ENCODE results near the gene ACOT13. TPM values are rescaled to one million over a fixed set of nuclear protein-coding genes. Genes with fewer than 3 reads are reported as not detected.
"Not testable (repeated sequence)": the region's sequence is repeated elsewhere in the genome, so short reads cannot be mapped to it uniquely, and the experiment has no call there.

Gene ACOT13
- total RNA-seq, 1 experiment from 2014 or later = 33.5 TPM

- BruUV-seq (replicated peaks); H3K27ac ChIP-seq (ENCODE audit: low read depth, low read length); CTCF ChIA-PET; H3K9me2 ChIP-seq (ENCODE audit: insufficient read depth); H3K4me1 ChIP-seq (ENCODE audit: control insufficient read depth in 1 of 2, insufficient read depth in 2 of 2, low read length in 2 of 2); H3K9me3 ChIP-seq (ENCODE audit: control insufficient read depth in 1 of 2, insufficient read depth in 1 of 2, low read depth in 1 of 2, low read length in 2 of 2); H3K4me2 ChIP-seq (ENCODE audit: low read length); intact Hi-C loops (cut with micrococcal nuclease); RAD21 ChIA-PET (ENCODE audit: low non-redundant PET in 1 of 2, low total read pairs in 2 of 2, uncharacterized antibody in 2 of 2, unreplicated experiment in 2 of 2); H4K20me1 ChIP-seq (ENCODE audit: insufficient read depth); H3K27me3 ChIP-seq (ENCODE audit: insufficient read depth, low read length); H2AFZ ChIP-seq (ENCODE audit: low read depth, low read length, poor library complexity, severe bottlenecking); ATAC-seq; H3K9ac ChIP-seq (ENCODE audit: low read length); POLR2A ChIA-PET; H3K79me2 ChIP-seq (ENCODE audit: insufficient read depth, low read length); H3K36me3 ChIP-seq (ENCODE audit: control insufficient read depth in 1 of 2, insufficient read depth in 2 of 2, low read length in 2 of 2); H3K4me3 ChIP-seq (replicated peaks in 1 of 2; ENCODE audit: low read depth in 1 of 2, low read length in 2 of 2); DNase-seq (ENCODE audit: low read depth, low spot score): not testable (repeated sequence)
These were observed 64.7 kb downstream of the ACOT13 start for GRCh38 chr6:24731456-24732134.

GRCh38 chr6:24734166-24734565 lies 67.3 kb downstream of the ACOT13 start:
- ChIA-PET CTCF (no interaction called here), RAD21 (ENCODE audit: low non-redundant PET in 1 of 2, low total read pairs in 2 of 2, uncharacterized antibody in 2 of 2, unreplicated experiment in 2 of 2) (no interaction called here), POLR2A (interaction anchor here (1.7 kb wide), 1 partner anchor 9 kb away, joined by 5 read pairs; no protein-coding TSS in a partner anchor)
- Histone ChIP-seq H3K36me3 (ENCODE audit: control insufficient read depth in 1 of 2, insufficient read depth in 2 of 2, low read length in 2 of 2) (no peaks in the 10 kb centered on the region), H3K9me2 (ENCODE audit: insufficient read depth) (no peaks in the 10 kb centered on the region), H3K4me1 (ENCODE audit: control insufficient read depth in 1 of 2, insufficient read depth in 2 of 2, low read length in 2 of 2) (no peaks in the 10 kb centered on the region), H3K27ac (ENCODE audit: low read depth, low read length) (no peak overlapping the region), H3K4me2 (ENCODE audit: low read length) (no peak overlapping the region), H4K20me1 (ENCODE audit: insufficient read depth) (no peaks in the 10 kb centered on the region), H2AFZ (ENCODE audit: low read depth, low read length, poor library complexity, severe bottlenecking) (no peak overlapping the region), H3K27me3 (ENCODE audit: insufficient read depth, low read length) (no peaks in the 10 kb centered on the region), H3K79me2 (ENCODE audit: insufficient read depth, low read length) (no peaks in the 10 kb centered on the region), H3K9me3 (ENCODE audit: control insufficient read depth in 1 of 2, insufficient read depth in 1 of 2, low read depth in 1 of 2, low read length in 2 of 2) (peaks cover 0 to 4% of the 10 kb centered on the region in 2 experiments; a peak in 1 of 4 replicates), H3K9ac (ENCODE audit: low read length) (no peak overlapping the region), H3K4me3 (replicated peaks in 1 of 2; ENCODE audit: low read depth in 1 of 2, low read length in 2 of 2) (no peak overlapping the region)
- DNase-seq (ENCODE audit: low read depth, low spot score) = no peak
- no peak for ATAC-seq
- intact Hi-C loops (cut with micrococcal nuclease) = no loop called here
- no TSS peak for BruUV-seq (replicated peaks)
- no peak for TF ChIP-seq JUND (IDR thresholded peaks at IDR 0.05)
- TF ChIP-seq ZNF274 (IDR thresholded peaks at IDR 0.05; ENCODE audit: low read depth, low read length) = no peak
- TF ChIP-seq ELF1 (IDR thresholded peaks at IDR 0.05; ENCODE audit: borderline replicate concordance, low read depth) = no peak
- no peak for TF ChIP-seq ATF3 (IDR thresholded peaks at IDR 0.05)
- no peak for TF ChIP-seq SRF (IDR thresholded peaks at IDR 0.05; ENCODE audit: low read depth)
- TF ChIP-seq ZBTB33 (IDR thresholded peaks at IDR 0.05; ENCODE audit: extremely low read depth, insufficient replicate concordance, low read length) = no peak
- no peak for TF ChIP-seq YY1 (IDR thresholded peaks at IDR 0.05; ENCODE audit: extremely low read depth, insufficient replicate concordance, low read depth, low read length)
- no peak for TF ChIP-seq EZH2 (IDR thresholded peaks at IDR 0.05)
- no peak for TF ChIP-seq EZH2phosphoT487 (IDR thresholded peaks at IDR 0.05; ENCODE audit: borderline replicate concordance)
- TF ChIP-seq ZFX (IDR thresholded peaks at IDR 0.05) = no peak
- no peak for TF ChIP-seq REST (IDR thresholded peaks at IDR 0.05; ENCODE audit: low read depth)
